GM19324 (cell line): ENCODE data around the gene KIAA1549.

Experiments used
- ATAC-seq: cut with Tn5 transposase; IDR thresholded peaks from one replicate; pipeline ENCODE4 v1.9.1; 2021; ENCODE audit warnings: mild to moderate bottlenecking, moderate library complexity; ENCODE audit not compliant: unreplicated experiment, low FRiP score

The KIAA1549 gene

DNA sequence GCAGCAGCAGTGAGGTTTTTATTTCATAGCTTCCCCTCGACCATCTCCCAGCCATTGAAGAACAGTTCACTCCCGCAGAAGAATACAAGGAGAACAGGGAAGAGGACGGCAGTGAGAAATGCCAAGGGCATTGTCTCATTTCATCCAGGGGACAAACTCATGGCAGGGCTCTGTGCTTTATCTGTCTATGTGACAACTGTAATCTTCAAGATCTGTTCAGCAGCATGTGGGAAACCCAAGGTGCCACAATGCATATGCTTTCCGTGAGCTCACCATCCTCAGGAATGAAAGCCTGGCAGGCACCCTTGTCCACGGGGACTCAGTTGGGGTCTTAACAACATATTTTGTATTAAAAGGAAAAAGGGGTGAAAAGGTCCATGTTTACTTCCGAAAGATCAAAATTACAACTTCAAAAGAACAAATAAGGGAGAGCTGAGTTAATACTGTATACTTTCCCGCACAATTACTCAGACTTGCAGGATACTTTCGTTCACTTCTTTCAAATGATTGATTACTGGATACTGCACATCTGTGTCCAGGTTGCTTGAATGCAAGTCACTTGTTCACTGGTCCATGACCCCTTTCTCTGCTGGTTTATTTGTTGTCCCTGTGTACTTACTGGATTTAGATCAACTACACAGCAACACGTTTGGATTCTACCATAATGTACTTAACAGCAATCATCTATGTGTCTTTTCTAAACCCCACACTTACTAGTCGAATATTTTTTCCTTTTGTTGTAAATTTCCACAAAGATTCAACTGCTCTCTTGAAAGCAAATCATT lies 93.1 kb downstream of the KIAA1549 start:
- no peak for ATAC-seq

DNA sequence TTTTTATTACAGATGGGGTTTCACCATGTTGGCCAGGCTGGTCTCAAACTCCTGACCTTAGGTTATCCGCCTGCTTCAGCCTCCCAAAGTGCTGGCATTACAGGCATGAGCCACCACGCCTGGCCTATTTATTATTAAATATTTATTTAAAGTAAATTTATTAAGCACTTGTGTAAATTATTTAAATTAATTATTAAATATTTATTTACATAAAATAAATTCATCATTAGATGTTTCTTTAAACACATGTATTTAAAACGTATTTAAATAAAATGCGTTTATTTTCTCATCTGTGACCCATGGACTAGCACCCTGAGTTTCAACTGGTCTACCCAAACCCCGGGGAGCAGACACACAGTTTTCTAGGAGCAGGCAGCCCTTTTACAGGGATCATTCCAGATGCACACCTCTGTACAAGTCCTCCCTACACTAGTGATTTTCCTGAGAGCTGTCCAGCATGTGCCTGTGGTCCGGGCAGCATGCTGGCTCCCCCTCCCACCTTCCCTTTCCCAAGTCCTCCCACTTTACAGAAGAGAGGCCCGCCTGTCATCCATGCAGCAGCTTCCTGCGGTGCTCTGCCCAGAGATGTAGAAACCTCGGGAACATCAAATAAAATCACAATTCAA lies 94.0 kb downstream of the KIAA1549 start:
- ATAC-seq = no peak

DNA sequence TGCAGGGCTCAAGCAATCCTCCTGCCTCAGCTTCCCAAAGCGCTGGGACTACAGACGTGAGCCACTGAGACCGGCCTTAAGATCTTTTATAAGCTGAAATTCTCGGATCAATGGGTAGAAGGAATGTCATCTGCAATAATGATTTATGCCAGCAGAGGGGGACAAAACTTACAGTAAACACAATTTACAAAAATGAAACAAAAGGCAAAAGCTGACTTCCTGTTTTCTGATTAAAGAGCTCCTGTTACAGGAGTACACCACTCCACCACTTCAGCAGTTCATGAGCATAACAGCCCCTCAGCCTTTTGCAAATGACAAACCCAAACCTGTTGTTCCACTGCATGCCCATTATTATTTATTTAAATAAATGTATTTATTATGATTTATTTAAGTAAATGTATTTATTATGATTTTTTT lies 94.7 kb downstream of the KIAA1549 start:
- no peak for ATAC-seq

DNA sequence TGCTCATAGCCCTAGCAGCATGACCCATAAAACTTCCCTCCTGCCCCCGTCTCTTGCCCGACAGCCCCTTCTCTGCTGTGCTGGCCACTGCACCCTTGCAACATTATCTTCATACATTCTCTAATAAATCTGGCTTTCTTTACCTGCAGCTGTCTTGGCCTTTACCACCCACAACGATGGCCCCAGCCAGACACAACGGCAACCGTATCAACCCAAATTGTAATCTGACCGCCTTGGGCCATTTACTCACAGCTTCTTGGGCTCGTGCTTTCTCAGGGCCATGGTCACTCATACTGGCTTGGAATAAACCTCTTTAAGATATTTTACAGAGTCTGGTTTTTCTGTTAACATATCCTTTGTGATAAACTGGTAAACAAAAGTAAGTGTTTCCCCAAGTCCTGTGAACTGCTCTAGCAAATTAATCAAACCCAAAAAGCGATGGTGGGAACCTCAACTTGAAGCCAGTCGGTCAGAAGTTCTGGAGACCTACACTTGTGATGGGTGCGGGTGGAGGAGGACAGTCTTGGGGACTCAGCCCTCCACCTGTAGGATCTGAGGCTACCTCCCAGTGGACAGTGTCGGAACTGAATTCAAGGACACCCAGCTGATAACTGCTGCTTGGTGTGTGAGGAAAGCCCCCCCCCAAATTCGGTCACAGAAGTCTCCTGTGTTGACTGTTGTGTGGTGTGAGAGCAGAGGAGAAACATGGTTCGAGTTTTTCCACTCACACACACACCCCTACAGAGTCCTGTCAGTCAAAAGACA lies 95.6 kb downstream of the KIAA1549 start:
- no peak for ATAC-seq

DNA sequence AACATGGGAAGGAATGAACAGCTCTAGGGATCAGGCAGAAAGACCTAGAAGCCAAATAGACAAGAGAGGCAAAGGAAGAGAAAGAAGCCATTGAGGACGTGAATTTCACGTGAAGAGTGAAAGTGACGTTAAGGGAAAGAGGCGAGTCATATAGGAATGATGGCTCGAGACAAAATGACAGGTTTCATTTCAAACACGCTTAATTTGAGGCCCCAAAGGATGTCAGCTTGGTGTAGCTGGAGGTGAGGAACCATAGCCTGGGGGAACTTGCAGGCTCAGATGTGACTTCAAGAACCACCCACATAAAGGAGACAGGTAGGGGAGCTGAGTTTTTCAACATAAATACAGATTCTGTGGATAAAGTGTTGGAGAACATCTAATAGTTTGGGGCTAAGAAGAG lies 98.9 kb downstream of the KIAA1549 start:
- no peak for ATAC-seq

DNA sequence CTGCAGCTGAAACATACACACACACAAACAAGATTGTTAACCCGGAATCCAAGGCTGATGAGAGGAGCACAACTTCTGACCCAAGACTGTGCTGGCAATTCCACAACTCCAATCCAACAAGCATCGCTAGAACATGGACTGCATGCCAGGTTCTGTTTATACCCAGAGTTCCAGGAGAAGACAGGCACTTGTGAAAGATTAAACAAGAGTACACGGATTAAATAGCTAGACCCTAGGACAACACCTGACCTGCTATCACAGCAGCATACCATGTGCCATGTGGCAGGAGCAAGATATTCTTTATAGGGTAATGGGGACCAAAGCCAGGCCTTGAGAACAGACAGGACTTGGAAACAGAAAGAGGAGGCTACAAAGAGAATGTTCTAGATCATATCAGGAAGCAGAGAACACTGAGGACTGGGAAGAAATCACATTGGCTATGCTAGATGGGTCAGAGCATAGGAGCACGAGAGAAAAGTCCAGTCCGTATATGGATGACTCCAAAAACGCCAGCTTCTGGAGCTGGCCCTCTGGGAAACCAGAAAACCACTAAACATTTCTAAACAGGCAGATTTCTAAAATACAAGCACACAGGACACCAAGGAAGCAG lies 99.5 kb downstream of the KIAA1549 start:
- no peak for ATAC-seq

DNA sequence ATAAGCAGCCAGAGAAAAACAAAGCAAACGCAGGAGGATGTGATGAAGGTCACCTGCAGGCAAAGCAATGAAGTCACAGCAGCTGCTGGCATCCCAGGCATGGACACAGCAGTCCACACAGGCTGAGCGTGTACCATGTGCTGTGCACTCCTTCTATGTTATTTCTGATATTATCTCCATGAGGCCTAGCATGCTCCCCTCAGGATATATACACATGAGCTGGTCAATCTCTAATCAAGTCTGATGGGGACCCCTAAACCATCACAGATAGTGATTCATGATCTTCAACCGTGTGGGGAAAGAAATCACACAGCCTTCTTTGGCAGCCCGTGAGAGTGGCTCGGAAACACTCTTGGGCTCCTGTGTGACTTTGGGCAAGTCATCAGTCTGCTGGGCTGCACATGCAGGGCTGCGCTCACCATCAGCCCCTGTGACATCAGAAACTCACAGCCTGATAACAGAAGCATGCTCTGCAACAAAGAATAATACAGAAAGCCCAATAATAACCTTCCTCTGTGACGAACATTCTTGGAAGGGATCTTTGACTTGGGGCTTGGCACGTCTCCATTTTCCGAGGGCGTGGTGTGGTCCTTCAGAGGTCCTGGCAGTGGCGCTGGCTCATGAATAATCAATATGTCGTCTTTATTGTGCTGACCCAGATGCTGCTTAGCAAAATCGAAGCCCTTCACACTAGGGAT lies 100.2 kb downstream of the KIAA1549 start:
- no peak for ATAC-seq

DNA sequence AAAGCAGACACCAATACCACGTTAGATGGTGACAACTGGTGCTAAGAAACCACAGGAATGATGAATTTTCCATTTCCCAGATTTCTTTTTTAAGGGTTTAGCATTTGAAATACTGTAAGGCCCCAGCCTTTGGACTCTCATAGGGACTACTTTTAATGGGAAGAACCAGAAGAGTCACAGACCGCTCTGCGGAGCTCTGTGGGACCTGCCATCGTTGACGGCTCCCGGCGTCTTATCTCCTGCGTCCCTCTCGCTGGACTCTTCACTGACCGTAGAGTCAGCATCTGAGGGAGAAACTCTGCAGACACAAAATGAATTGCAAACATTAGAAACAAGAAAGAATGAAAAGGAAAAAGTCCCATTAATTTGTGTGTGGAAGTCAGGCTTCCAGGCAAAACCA lies 101.8 kb downstream of the KIAA1549 start:
- ATAC-seq = no peak

DNA sequence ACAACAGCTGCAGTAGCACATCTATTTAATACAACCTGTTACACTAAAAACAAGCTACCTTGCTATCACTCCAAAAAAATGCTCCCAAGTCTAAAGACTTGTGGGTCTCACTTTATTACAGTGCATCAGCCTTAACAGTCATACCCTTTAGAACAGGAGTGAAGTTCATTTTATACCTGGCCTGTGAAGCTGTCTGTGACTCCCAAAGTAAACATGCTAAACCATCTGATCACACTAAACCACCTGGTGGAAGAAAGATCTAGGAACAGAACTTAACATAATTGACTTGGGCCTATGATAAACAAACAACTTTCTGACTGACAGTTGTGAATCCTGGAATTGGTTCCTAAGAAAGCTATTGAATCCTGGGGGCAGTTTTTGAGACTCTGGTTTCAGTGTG lies 102.3 kb downstream of the KIAA1549 start:
- no peak for ATAC-seq

DNA sequence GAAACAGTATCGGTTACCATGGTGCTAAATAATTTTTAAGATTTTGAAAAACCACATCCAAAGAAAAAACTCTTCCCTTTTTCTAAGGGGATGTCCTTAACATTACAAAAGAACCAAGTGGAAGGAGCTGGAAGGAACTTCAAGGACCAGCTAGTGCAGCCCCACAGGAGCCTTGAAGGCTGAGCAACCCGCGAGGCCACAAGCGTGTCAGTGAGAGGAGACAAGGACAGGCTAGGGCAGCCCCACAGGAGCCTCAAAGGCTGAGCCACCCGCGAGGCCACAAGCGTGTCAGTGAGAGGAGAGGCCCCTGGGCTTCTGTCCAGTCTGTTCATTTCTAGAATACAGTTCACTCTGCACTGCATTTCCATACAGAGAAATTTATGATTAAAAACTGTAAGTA lies 103.1 kb downstream of the KIAA1549 start:
- ATAC-seq = no peak

DNA sequence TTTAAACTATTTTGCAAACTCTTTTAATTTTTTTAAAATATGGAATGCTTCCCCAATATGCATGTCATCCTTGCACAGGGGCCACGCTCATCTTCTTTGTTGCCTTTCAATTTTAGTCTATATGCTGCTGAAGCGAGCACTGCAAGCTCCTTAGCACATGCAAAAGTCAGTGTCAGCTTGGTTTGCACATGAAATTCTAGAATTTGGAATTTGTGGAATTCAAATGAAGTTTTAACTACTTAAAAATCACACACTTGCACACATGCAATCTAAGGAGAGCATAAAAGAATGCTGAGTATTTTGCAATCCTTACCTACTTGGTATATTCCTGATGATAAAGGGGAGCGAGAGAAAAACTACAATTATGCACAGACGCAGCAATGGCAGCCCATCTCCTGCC lies 104.9 kb downstream of the KIAA1549 start:
- no peak for ATAC-seq

DNA sequence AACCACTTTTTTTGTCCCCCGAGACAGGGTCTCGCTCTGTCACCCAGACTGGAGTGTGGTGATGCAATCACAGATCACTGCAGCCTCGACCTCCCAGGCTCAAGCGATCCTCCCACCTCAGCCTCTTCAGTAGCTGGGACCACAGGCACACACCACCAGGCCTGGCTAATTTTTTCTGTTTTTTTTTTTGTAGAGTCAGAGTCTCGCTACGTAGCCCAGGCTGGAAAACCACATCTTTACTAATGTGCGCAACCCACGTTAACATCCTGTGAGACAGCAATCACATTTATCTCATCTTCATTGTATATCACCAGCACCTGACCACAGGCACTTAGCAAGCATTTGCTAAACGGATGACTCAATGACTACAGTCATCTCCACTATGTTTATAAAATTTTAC lies 105.4 kb downstream of the KIAA1549 start:
- no peak for ATAC-seq

DNA sequence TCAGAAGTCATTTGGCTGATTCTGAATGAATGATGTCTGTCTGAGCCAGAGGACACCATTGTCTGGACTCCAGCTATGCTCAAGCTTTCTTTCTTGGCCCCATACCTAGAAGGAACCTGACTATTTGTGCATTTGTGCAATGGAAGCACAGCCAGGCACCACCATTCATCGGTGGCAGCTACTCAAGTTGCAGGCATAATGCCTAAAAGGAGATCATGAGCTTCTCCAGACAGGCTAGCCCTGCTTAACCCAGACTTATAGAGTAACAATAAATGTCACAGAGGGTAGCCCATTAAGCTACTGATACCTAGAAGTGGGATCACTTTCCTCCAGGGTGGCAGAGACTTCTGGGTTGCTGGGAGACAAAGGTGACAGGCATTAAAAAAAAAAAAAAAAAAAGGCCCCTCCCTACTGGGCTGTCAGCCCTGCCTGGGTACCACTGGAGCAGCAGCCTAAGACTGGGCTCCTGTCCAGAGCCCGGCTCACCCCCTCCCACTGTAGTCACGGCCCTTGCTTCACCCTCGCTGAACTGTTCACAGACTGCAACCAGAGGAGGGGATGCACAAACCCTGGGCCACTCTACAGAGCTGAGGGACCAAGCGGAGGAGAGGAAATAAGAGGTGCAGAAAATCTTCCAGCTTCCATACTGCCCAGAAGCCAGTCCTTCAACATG lies 107.8 kb downstream of the KIAA1549 start:
- no peak for ATAC-seq

DNA sequence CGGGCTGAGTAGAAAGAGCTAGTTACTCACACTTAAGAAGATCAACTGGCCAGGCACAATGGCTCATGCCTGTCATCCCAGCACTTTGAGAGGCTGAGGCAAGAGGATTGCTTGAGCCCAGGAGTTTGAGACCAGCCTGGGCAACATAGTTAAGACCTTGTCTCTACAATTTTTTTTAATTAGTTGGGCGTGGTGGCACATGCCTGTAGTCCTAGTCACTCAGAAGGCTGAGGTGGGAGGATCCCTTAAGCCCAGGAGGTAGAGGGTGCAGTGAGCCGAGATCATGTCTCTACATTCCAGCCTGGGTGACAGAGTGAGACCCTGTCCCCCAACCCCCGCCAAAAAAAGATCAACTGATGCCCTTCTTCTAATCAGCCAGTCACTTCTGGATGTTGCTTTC lies 108.6 kb downstream of the KIAA1549 start:
- no peak for ATAC-seq

DNA sequence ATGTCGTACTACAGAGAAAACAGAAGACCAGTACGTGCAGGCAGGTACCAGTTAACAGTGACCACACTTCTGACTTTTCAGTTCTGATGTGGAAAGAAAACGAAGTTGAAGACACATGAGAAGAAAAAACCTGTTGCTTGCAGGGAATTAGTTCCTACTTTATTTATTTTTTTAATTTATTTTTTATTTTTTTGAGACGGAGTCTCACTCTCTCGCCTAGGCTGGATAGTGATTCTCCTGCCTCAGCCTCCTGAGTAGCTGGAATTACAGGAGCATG lies 109.4 kb downstream of the KIAA1549 start:
- no peak for ATAC-seq

DNA sequence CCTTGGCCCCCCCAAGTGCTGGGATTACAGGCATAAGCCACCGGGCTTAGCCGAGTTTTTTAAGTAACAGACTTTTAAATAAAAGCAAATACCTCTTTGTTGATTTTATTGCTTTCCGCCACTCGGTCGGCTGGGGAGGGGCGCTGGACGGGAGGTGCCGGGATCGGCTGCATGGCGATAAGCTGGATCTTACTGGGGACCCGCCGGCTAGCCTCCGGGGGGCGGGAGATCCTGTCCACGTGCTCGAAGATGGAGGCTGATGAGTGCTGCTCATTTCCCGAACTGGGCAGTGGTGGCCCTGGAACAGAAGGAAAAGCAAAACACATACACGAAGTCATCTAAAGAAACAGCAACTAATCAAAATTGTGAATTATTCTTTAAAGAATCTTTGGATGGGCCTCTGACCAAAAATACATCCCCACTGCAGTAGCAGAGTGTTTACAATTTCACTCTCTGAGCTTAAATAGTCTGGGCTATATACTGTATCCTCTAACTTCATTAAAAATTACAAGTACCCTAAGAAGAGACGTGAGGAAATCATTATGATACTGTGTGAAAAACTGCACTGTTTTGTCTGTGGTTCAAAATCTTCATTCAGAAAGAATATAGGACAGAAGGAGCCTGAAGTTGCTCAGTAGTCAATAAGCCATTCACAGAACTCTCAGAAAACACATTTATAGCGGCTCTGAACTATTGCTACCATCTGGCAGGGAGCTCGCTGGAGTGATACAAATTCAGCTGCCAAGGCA lies 110.0 kb downstream of the KIAA1549 start:
- no peak for ATAC-seq

DNA sequence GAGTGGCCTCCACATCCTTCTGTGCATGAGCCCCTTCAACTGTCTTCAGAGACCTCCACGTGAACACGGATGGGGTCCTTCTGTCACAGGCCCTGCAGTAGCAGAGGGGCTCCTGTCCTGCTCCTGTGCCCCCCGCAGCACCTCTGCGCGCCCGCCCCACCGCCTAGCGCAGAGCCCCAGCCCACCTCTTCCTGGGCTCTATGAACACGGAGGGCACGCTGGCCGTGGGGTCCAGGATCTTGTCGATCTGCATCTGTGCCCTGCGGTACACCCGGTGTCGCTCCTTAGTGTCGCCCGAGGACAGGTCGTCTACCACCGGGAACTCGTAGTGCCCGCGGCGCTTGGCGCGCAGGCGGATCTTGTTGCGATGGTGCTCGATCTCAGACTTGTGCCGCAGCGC lies 111.8 kb downstream of the KIAA1549 start:
- no peak for ATAC-seq

DNA sequence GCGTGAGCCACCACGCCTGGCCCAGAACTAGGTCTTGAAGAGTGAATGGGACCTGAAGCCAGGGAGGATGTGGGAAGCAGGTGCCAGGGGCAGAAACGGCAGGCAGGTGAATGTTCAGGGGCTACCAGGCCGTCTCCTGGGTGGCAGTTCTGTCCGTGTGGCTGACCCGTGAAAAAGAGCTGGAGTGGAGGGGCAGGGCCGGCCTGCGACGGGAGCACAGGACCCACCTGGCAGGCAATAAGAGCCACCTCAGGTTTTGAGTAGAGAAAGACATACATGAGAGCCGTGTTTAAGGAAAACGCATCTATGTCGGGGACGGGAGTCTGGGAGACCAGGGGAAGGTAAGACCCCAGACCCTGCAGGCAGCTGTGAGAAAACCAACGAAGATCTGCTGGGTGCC lies 112.5 kb downstream of the KIAA1549 start:
- no peak for ATAC-seq

DNA sequence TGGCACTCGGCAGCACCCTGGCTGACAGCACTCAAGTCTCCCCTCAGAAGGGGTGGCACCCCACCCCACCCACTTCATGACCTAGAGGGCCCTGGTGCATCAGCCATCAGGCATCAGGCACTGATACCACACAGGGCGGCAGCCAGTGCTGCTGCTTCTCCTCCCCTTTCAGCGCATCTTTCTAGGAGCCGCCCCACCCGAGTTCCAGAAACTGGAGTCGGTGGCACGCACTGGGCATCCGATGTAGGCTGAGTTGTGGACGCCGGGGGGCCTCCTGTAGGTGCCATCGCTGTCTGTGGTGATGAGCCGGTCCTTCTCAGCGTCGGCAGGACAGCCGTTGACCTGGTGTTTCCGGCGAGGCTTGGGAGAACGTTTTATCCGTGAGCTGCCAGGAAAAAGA lies 113.4 kb downstream of the KIAA1549 start:
- no peak for ATAC-seq

DNA sequence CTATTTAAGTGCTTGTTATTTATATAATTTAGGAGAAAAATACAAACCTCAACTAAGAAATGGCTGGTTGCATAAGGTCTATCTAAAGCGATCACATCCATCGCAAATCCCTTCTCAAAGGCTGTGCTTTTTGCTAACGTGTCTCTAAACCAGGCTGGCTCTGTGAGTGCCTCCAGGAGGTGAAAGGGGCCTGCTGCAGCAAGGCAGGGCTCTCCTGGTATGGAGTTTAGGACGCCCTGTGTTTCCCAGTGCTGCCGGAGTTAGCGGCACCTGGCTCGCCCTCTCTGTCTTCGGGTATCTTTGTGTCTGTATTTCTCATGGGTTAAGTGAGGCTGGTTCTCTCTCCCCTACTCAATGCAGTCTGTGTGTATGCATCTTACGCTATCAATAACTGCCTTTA lies 114.8 kb downstream of the KIAA1549 start:
- ATAC-seq = no peak
